ENCODE measurements around the gene VIP.
A peak's percentile ranks its signal among the peaks of the same experiment; 100 is the strongest.

Gene VIP

GRCh38 chr6:152783217-152783878, 32.8 kb downstream of the VIP start:
- no peak for DNase-seq

GRCh38 chr6:152794696-152795095, 44.1 kb downstream of the VIP start:
- DNase-seq = peak in 1 of 2 experiments; percentile 52

- no peak for DNase-seq
These were observed 53.6 kb downstream of the VIP start for GRCh38 chr6:152804150-152804549.
